ENCODE results near the gene SLC23A1.

DNA sequence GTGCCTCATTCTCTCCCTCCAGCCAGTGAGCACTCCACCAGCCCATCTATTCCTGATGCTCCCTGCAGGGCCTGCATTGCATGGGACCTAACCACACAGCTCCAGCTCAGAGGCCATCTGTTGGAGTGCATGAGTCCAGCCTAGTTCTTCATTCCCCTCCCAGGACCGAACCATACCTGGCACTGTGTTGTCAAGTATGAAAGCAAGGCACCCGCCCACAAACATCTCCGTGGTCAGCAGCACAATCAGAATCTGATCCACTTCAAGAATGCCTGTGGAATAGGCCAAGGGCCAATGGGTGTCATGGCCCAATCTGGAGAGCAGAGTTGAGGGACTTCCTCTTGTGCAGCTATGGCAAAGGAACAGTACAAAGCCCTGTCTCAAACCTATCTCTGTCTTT, 5.9 kb downstream of the SLC23A1 start:
- TF ChIP-seq CTCF (conservative IDR thresholded peaks at IDR 0.05; ENCODE audit: low read depth, low read length): no peak
- TF ChIP-seq EZH2 (IDR thresholded peaks at IDR 0.05; ENCODE audit: borderline replicate concordance, low read depth, low read length, poor library complexity, severe bottlenecking): no peak

Measured in A673 (cell line).